HS-5 (cell line): ENCODE results near the gene TPPP.

Source experiments
- DNase-seq: peaks from one replicate; pipeline ENCODE4 v3.0.0-alpha.2; 2012; ENCODE audit warnings: low read depth

TPPP gene

DNA sequence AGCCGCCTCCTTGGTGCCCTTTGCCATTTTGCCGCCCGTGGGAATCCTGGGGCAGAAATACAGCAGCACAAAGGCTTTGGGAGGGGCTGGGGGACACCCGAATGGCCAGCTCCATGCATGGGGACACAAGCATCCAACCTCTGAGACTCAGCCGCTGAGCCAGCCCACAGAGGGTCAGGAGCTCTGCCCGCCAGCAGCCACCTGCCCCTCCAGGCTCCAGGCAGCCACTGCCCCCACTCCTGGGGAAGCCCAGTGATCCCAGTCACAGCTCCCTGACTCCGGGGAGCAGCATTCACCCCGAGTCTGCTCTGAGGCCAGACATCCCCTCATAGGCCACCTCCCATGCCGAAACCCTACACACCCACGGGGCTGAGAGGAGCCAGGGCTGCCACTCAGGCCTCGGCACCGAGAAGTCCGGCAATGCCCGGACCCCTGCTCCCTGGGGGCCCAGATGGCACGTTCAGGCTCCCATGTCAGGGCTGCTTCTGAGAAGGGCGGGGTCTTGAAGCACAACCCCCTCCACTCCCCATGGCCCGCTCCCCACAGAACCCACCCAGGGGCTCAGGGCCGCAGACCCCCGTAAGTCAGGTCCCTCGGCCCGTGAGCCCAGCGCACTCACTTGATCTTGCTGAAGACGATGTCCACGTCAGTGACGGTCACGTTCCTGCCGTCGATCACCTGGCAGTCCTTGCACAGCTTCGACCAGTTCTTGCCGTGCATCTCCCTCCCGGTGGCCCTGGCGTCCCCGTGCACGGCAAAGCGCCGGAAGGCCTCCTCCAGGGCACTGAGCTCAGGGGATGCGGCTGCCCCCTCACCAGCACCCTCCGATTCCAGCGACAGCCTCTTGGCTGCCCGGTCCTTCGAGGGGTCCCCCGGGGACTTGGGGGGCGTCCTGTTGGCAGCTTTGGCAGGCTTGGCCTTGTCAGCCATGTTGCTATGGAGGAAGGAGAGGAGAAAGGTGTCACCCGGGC, 15.7 kb downstream of the TPPP start:
- DNase-seq, result no peak

DNA sequence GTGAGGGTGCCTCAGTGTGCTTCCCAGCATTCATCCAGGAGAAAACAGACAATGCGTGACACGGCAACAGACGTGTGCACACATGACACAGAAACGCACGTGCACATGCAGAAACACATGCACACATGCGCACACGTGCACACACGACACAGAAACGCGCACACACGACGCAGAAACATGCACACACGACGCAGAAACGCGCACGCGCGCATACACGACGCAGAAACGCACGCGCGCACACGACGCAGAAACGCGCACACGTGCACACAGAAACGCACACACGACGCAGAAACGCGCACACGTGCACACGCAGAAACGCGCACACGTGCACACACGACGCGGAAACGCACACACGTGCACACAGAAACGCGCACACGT, 16.5 kb downstream of the TPPP start:
- no peak for DNase-seq

DNA sequence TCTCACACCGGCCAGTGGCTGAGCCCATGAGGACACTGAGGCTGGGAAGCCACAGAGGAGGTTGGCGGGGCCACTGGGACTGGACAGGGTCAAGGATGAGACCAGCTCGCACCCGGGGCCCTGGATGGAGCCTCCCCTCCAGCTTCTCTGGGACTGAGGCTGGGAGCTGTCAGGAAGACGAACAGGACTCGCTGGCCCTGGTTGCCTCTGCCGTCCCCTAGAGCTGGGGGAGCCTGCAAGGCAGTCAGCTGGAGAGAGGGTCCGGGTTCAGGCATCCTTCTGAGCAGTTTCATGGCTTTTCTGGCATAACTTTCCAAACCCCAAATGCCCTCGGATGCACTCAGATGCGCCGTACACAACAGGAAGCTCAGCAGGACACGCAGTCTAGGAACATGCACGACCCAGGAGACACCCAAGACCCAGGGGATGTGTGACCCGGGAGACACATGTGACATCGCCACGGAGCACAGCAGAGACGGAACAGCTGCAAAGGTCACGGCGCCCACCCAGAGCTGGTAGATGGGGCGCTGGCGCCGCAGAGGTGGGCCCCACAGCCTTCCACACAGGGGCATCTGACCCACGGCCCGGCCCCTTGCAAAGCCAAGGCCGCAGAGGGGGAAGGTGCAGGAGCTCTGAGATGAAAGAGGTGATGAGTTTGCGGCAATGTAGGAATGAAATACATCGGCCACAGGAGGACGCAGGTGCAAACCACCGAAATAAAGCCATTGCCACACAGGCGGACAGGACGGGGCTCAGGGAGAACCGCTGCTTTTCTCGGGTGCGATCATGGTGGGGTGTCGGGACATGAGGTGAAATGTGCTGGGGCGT, 17.1 kb downstream of the TPPP start:
- no peak for DNase-seq

DNA sequence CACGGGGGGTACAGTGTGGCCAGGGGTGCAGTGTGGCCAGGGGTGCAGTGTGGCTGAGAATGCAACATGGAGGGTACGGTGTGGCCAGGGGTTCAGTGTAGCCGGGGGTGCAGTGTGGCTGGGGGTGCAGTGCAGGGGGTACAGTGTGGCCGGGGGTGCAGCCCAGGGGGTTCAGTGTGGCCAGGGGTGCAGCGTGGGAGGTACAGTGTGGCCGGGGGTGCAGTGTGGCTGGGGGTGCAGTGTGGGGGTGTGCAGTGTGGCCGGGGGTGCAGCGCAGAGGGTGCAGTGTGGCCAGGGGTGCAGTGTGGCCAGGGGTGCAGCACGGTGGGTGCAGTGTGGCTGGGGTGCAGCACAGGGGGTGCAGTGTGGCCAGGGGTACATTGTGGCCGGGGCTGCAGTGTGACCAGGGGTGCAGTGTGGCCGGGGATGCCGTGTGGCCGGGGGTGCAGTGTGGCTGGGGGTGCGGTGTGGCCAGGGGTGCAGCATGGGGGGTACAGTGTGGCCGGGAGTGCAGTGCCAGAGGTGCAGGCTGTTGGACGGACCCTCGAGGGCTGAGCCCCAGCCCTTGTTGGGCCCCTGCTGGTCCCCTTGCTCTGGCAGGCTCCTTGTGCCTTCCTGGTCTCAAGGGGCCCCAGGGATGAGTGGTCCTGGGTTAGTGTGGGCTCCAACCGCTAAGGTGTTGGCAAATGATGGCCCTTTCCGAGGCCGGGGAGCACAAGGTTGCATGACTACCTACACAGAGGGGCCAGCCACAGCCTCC, 17.9 kb downstream of the TPPP start:
- DNase-seq, result no peak

DNA sequence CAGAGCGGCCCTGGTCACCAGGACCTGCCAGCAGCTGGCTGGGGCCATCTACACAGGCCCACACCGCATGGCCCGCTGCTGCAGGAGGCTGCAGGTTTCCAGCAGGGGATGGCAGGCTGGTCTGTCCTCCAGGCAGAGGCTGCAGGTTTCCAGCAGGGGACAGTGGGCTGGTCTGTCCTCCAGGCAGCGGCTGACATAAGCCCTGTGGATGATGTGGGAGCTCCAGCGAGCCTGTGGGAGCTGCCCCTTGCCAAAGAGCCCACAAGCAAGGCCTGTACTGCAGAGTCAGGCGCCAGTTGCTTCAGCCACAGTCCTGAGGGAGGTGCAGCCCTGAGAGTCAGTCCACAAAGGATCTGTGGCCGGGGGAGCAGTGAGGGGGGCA, 18.5 kb downstream of the TPPP start:
- DNase-seq, result no peak

DNA sequence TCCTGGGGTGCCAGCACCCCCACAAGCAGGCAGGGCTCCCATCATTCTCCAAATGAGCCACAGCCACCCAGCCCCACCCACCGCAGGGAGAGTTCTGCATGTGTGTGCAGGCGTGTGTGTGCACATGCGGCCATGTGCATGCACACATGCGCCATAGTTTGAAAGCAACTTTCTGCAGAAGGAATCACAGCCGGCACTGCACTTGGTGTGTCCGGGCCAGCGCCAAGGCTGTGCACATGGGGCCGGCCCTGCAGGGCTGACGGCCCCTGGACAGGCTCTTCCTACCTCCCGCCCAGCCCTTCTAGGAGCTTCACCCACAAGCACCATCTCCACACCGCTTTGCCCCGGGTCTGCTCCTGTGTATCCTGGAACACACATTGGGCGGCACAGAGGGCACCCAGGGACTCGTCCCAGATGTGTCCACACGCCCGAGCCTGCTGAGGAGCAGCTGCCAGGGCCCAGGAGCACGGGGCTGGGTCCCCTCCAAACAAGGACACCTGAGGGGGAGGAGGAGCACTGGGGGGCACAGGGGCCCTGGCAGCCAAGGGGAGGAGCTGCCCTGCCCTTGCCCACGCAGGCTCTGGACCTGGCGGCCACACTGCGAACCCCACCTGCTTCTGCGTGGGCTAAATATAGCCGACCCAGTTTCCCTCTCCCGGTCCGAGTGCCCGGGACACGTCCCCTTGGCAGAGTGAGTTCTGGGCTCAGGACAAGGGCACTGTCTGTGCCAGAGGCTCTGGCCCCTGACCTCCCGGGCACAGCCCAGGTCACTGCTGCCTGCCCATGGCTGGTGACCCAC, 19.1 kb downstream of the TPPP start:
- DNase-seq, result no peak

DNA sequence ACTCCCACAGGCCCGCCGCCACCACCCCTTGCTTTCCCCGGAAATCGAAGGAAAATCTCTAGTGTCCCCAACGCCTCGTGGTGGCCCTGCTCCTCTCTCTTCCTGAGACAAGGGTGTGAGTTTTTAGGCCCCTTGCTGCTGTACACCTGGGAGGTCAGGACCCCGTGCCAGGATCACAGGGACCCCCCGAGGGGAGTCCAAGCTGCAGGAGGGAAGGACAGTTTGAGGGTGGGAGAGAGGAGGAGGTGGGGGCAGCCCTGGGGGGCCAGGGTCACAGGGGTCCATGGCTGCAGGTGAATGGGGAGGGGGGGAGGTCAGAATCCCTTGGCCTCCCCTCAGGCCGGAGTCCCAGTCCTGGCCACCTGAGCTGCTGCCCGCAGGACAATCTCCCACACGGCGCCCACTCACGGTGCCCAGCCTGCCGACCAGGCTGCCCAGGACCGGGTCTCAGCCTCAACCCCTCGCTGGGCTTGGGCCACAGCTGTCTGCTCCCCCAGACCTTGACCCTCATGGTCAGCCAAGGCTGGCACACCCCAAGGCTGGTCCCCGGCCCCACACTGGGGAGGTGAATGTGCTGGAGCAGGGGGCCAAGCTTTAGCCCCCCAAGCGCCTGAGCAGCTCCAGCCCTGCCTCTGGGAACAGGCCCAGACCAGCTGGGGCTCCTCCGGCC, 19.9 kb downstream of the TPPP start:
- DNase-seq, result no peak

DNA sequence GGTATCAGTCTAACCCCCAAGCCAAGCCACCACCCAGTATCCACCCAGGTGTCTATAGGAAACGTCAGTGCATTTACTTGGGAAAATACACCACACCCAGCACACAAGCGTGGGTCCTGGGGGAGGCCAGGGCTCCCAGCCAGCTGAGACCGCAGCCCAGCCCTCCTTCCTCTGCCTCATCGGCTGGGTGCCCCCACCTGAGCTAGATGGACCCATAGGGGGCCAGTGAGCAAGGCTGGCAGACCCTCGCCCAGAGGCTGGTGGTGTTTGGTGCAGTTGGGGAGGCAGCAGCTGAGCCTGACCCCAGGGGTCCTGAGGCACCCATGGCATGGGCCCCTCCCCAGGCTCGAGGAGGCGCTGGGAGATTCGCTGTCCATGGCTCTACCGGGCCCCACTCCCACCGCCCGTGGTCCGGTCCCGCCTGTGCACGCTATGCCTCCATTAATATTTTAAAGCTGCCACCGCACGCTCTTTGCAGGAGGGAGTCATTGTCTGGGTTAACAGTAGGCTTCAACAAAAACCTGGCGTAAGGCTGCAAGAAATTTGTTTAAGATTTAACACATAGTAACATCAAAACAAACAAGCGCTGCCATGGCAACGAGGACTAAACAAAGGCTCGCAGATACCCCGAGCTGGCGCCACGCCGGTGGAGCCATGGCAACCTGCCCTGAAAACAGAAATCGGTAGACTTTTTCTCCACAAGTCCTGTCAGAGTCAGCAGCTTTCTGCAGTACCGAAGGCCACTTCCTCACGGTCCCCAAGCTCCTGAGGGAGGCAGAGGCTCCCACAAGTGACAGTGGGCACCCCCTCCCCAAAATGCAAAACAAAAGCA, 20.6 kb downstream of the TPPP start:
- DNase-seq, result peak; percentile 35

DNA sequence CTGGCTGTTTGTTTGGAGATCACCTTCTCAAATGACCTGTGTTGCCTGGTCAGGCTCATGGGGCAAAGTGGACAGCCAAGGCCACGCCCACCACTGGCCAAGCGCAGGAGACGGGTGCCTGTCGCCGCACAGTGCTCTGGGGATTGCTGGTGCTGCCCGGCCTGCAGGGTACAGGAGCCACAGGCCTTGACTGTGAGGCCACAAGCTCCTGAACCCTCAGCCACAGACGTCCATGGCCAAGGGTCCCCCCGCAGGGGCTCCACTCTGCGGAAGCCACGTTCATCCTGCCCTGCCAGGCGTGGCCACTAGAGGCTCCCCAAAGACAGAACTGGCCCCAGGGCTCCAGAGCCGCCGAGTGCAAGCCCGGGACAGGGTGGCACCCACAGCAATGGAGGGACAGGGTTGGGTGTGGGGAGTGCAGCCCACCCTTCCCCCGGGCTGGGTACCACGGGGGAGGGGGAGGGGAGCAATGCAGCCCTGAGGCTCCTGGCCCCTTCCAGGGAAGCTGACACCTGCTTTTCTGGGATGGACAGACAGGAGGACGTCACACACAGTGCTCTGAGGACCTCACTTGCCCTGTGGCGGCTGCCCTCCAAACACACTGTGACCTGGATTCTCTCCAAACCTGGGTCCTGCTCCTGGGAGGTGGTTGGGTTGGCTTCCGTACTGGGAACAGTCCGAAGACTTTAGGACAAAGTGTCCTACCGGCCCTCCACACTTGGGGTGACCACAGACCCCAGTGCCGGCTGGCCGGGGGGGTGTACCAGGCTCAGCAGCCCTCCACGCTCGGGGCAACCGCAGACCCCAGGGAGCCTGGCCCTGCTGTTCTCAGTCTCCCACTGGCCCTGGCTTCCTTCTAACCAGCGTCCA, 21.5 kb downstream of the TPPP start:
- DNase-seq, result no peak

DNA sequence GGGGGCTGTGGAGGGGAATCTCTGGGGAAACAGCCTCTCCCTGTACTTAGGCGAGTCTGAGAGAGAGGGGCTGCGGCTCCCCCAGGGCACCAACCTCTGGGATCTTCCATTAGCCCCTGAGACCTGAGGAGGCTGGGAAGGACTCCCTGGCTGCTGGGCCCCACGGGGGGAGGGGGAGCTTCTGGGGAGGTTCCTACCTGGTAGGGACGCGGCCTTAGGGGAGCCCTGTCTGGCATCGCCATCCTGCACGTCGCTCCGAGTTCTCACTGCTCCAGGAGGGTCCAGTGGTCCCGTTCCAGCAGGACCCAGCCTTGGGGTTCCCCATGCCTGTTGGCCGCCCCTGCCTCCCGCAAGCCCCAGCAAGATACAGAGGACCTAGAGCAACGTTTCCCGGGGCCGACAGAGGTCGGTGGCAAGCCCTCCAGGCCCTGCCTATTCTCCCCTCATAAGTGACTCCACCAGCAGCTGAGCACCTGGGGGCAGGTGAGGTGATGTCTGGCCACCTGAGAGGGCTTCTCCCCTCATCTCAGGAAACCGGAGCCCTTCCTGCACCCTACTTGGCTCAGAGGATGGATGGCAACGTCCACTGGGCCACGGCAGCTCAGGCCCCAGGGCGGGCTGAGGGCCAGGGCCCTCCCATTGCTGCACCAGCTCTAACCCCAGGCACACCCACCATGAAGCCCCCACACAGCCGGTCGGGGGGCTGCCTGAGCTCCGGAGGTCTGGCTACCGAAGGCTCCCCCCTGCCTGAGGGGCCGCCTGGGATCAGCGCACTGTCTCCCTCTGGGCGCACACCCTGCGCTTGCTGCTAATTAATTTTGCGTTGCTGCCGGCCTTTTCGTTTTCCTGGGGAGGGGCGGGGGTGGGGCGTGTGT, 22.5 kb downstream of the TPPP start:
- no peak for DNase-seq

DNA sequence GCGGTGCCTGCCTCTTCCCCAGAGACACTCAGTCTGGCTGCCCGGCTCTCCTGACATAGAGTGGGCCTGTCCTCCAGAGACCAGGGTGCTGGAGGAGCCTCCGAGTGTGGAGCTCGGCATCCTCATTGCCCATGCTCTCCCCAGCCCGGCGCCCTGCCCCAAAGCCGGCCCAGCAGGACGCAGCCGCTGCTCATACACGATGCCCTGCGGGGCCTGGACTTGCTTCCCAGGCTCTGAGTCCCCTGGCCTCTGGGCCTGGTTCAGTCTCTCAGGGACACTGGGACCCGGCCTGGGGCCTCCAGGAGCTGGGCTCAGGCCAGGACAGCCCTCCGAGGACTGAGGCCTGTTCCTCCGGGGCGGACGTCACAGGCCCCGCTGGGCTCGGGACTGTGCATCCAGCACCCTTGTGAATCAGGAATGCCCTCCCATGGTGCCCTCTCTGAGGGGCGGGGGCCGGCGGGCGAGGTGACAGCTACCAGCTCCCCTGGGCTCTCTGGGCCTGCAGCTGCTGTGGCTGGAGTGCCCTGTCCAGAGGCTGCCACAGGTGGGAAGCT, 23.2 kb downstream of the TPPP start:
- no peak for DNase-seq

DNA sequence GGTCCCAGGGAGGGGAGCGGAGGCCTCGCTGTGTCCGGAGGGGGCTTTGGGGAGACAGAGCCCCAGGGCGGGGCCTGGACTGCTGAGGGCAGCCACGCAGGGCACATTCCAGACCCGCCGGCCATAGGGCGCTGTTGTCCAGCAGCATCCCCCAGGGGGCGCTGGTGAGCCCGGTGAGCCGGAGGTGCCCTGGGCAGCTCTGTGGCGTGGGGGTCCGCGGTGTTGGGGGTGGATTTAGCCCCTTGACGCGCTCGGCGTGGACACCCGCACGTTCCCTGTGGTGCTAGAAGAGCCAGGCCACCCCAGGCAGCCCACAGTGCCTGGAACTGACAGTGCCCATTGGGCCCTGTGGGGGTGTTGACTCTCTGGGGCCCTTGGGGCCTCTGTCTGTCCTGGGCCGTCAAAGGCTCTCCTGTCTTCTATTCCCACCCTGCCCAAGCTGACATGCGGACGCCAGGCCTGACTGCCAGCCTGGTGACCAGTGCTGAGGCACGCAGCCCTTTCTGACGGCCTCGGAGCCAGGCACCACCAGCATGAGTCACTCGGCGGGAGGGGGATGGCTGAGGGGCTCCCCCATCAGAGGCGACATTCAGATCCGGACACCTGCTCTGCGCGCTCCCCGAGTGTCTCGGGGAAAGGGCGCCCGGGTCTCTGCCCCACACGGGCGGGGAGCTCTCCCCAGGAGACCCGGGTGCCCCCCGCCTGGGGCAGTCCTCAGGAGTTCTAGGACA, 23.9 kb downstream of the TPPP start:
- no peak for DNase-seq

DNA sequence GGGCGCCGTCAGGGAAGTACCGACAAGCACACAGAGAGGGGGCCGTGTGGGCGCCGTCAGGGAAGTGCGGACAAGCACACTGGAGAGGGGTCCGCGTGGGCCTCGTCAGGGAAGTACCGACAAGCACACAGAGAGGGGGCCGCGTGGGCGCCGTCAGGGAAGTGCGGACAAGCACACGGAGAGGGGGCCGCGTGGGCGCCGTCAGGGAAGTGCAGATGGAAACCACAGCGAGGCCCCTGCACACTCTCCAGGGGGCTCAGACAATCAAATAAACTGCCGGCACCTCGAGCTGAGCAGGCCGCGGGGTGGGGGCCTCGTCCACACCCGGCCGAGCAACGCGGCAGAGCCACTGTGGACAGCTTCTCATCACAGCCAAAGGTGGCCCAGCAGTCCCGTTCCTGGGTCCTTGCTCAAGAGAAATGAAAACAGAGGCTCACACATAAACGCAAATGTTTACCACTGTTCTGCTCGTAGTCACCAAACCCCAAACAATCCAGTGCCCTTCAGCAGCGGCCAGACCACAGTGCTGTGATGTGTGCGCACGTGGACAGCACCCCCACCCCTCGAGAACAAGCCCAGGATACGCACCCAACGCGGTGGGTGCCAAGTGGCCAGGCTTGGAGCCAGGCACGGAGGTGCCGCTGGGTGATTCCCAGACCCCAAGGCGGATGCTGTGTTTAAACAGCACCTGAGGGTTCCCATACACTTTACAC, 24.7 kb downstream of the TPPP start:
- DNase-seq, result no peak

DNA sequence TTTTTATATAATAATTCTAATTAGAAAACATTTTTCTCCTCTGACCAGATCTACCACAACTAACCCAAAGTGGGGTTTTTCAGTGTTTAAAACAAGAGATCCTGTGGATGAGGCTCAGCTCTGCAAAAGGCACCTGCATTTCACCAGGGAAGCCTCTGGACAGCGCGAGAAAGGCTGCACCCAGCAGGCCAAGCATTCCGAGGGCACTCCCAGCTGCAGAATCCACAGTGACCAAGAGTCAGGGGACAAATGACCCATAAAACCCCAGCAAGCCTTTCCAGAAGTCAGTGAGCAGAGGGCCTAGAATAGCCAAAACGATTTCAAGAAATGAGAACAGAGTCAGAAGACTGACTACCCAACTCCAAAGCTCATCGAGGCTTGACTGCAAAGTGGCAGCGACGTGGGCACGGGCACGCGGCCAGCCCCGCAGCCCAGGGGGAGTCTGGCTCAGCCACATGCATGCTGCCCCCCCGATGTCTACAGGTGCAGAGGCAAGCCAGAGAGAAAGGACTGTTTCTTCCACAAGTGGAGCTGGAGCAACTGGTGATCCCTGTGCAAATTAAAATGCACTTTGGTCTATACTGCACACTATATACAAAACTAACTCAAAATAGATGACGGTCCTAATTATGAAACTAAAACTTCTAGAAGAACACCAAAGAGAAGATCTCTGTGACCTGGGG, 26.2 kb downstream of the TPPP start:
- DNase-seq, result no peak

DNA sequence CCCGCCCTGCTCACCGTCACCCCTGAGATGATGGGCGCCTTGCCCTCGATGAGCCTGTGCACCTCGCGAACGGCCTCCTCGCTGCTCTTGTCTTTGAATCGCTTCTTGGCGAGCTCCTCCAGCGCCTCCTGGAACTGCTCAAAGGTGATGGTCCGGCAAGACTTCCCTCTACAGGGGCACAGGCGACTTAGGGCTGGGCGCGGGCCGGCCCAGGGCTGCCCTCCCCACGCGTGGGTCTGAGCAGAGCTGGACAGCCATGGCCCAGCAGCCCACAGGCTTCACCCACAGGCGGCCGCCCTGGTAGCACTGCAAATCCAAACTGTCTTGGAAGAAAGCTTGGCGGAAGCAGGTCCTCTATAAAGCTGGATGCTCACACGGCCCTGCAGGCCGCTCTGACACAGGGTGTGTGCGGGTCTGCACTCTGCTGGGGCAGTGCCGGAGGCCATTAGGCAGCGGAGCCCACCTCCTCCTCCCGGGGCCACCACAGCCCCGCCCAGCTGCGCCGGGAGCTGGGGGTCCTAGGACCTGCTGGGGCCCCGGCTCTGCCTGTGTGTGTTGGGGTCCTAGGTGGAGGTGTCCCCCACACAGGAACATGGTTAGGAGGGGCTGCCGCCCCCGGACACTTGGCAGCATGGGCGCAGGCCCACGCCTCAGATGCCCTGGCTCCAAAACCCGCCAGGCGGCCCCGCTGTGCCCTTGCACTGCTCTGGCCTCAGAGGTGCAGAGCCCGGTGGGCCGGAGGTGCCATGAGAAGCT, 27.0 kb downstream of the TPPP start:
- DNase-seq, result no peak
